GM23338 (cell line): ENCODE data around the gene ZNF189.

Experiments
- CREB1 ChIP-seq: fragments of 250-450 bp; sonication (Bioruptor Pico); IDR thresholded peaks from 2 replicates; pipeline ENCODE4 v1.5.0; 2020; ENCODE audit warnings: low read depth, mild to moderate bottlenecking, moderate library complexity
- CTCF ChIP-seq, 2 experiments: fragments of 200-600 bp in 1 of 2; sonication (generic) in 1 of 2; conservative IDR thresholded peaks; 2 replicates each; pipeline versions ENCODE4 v1.5.1 to v1.6.1; 2016 to 2017; ENCODE audit warnings: antibody characterized with exemption in 2 of 2, low read depth in 2 of 2, mild to moderate bottlenecking in 2 of 2, moderate library complexity in 1 of 2
- EZH2 ChIP-seq: fragments of 200-600 bp; sonication (generic); IDR thresholded peaks from one replicate; pipeline ENCODE4 v1.8.0; 2017; ENCODE audit warnings: antibody characterized with exemption, mild to moderate bottlenecking, low read depth; ENCODE audit not compliant: unreplicated experiment
- POLR2AphosphoS5 ChIP-seq: IDR thresholded peaks from 2 replicates; pipeline ENCODE4 v1.6.1; 2016; ENCODE audit warnings: antibody characterized with exemption, low read depth

- no peak for TF ChIP-seq CTCF (conservative IDR thresholded peaks at IDR 0.05; ENCODE audit: low read depth in 2 of 2)
- no peak for TF ChIP-seq CREB1 (CRISPR knock-in tag)
- no peak for TF ChIP-seq EZH2
- no peak for TF ChIP-seq POLR2AphosphoS5
Measured at GRCh38 chr9:101372327-101373118, 26.1 kb upstream of the ZNF189 start.
